GM18858 (cell line): ENCODE data around the gene CHD9NB.
"Not testable (repeated sequence)": the region's sequence is repeated elsewhere in the genome, so short reads cannot be mapped to it uniquely, and the experiment has no call there.

Experiments used
- ATAC-seq: cut with Tn5 transposase; IDR thresholded peaks from one replicate; pipeline ENCODE4 v1.9.1; 2021; ENCODE audit not compliant: unreplicated experiment

The CHD9NB gene

DNA sequence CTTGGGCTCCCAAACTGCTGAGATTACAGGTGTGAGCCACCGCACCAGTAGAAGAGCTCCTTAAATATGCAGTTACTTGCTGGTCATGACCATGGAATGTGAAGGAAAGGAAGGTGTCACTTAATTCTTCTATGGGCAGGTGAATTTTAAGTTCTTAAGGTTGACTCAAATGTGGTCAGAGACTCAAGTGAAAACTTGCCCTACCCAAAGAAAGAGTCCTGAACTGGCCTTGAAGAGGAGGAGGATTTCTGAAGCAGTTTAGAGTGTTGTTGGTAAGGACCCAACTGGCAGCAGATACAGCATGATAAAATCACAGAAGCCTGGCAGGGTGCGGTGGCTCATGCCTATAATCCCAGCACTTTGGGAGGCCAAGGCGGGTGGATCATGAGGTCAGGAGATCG is 31.4 kb upstream of the CHD9NB start:
- no peak for ATAC-seq

DNA sequence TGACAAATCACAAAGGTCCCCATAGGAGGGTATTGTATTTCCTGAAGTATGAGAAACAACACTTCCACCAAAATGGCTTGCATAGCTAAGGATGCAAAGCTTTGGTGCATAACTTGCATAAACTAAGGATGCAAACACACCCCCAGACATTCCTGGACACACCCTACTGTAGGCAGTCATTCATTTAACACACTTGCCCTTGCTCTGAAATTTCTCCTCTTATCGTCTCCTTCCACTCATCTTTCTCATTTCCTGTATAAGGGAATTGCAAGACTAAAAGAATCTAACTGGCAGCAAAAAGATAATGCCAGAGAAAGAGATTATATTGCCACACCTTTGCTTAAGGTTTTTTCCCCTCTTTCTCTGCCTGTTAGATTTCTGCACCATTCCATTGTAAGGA is 30.4 kb upstream of the CHD9NB start:
- no peak for ATAC-seq

DNA sequence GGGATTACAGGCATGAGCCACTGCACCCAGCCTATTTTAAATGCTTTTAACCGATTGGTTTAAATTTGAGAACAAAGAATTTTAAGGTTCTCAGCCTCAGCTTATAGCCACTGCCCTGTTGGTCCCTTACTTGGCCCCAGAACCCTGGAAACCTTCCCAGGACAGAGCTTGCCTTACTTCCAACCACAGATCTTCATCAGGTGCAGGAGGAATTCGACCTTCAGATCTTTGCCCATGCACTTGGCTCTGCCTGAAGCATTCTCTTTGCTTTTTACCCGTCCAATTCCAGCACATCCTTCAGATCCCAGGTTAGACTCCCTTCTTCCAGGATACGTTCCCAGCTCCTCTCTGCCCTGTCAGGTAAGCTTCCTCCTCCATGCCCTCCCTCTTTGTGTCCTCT is 29.8 kb upstream of the CHD9NB start:
- no peak for ATAC-seq

DNA sequence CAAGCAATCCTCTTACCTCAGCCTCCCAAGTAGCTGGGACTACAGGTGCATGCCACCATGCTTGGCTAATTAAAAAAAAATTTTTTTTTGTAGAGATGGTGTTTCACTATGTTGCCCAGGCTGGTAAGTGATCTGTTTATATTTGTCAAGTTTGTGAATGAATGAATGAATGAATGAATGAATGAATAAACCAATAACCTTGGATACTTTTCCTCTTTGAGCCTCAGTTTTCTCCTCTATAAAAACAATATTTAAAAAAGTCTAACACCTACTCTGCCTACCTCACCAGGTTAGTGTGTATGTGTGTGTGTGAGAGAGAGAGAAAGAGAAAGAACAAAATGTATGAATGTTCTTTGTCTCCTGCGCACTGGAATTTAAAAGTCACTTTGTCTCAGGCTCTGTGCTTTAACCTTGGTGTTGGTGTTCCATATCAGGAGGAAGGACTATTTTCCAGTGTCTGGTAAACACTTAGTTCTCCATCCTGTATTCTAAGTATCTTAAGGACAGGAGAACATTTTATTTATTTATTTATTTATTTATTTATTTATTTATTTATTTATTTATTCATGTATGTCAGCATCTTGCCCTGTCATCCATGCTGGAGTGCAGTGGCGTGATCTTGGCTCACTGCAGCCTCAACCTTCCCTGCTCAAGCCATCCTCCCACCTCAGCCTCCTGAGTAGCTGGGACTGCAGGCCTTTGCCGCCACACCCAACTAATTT is 29.1 kb upstream of the CHD9NB start:
- no peak for ATAC-seq

DNA sequence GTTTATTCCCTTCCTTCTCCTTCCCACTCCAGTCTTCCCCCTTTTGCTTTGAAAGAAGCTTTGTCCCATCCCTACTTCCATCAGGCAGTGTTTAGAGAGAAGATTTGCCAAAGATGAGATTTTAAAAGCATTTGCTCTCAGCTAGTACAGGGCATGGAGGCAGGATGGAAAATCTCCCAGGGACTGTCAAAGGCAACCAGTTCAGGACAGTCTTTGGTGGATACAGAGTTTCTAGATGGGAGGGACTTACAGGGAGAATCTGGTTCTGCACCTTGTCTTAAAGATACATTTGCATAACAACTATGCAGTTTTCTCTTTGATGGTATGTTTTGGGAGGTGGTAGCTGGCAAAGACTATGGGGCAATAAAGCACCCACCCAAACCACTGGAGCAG is 28.3 kb upstream of the CHD9NB start:
- no peak for ATAC-seq

DNA sequence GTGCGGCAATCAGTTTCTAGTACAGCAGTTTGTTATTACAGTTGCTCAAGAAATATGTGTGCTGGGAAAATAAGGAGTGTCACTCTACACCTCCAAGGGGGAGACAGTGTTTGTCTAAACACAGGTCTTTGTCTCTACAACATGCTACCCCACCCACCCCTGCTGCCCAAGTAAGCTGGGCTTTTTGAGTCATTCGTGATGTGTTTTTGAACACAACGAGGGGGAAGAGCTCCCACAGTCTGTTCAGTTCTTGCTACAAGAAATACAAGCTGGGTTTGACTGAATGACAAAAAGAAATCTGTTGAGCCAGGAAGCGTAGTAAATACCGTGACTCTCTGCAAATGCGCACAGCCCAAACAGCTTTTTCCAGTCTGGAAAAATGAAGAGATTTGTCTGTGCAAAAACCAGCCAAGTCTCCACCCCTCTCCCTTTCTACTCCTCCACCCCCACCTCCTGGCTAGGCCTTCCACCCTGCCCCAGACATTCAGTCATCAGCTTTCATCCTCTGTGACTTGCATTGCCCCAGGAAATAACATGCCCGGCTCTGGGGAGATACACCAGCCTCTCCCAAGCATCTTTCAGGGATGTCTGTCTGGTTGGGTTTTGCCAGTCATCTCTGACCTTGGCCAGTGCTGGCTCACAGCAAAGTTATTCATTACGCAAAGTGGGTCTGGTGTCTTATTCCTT is 27.8 kb upstream of the CHD9NB start:
- no peak for ATAC-seq

DNA sequence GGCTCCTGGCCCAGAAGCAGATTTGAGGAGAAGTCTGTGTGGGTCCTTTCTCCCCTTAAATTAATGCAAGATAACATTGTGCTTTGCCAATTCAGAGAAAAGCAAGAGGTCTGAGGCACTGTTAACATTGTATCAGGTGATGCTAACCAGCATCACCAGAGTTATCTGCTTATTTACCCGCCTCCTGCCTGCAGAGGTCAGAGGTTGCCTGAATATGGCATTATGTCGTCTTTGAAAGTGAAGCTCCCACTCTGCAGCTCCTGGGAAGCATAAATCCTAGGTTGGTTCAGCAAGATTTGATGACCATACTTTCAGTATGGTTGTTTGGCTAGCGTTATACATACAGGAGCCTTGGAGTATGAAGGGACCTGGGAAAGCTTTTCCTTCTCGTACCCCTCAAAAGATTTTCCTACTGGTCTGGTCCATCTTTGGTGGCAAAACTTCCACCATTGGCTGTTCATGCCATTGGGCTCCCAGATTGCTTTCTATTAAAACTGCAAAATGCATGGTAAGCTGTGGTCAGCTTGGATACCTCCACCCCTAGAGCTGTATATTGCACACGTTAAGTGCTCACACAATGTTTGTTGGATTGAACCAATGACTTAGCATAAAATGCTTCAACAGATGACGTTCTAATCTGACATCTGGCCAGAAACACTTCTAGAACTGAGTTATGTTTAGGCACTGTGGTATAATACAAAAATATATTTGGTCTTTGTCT is 26.2 kb upstream of the CHD9NB start:
- ATAC-seq = no peak

DNA sequence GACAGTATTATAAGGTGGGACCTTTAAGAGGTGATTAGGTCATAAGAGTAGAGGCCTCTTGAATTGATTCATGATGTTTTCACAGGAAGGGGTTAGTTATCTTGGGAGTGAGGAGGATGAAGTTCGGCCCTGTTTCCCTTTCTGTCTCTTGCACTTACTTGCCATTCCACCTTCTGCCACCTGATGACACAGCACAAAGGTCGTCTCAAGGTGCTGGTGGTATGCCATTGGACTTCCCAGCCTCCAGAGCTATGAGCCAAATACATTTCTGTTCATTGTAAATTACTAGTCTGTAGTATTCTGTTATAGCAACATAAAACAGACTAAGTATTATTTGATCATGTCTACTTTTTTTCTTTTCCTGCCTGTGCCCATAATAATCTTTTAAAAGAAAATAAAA is 25.6 kb upstream of the CHD9NB start:
- ATAC-seq = no peak

DNA sequence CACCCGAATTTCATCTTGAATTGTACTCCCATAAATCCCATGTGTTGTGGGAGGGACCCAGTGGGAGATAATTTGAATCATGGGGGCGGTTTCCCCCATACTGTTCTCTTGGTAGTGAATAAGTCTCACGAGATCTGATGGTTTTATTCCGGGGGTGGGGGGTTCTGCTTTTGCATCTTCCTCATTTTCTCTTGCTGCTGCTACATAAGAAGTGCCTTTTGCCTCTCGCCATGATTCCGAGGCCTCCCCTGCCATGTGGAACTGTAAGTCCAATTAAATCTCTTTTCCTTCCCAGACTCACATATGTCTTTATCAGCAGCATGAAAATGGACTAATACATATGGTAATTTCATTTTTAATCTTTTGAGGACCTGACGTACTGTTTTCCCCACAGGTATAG is 22.8 kb upstream of the CHD9NB start:
- ATAC-seq = not testable (repeated sequence)

DNA sequence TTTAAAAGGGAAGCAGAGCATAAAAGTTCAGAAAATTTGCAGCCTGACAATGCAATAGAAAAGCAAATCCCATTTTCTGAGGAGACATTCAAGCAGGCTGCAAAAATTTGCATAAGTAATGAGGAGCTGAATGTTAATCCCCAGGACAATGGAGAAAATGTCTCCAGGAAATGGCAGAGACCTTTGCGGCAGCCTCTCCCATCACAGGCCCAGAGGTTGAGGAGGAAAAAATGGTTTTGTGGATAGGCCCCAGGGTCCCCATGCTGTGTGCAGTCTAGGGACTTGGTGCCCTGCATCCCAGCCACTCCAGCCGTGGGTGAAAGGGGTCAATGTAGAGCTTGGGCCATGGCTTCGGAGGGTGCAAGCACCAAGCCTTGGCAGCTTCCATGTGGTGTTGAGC is 21.6 kb upstream of the CHD9NB start:
- not testable (repeated sequence) for ATAC-seq

DNA sequence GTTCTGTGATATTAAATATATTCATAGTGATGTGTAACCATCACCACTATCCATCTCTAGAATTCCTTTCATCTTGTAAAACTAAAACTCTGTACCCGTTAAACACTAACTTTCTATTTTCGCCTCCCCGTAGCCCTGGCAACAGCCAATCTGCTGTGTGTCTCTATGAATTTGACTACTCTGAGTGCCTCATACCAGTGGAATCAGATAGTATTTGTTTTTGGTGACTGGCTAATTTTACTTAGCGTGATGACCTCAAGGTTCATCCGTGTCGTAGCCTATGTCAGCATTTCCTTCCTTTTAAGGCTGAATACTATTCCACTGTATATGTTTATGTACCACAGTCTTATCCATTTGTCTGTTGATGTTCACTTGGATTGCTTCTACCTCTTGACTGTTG is 20.3 kb upstream of the CHD9NB start:
- no peak for ATAC-seq

DNA sequence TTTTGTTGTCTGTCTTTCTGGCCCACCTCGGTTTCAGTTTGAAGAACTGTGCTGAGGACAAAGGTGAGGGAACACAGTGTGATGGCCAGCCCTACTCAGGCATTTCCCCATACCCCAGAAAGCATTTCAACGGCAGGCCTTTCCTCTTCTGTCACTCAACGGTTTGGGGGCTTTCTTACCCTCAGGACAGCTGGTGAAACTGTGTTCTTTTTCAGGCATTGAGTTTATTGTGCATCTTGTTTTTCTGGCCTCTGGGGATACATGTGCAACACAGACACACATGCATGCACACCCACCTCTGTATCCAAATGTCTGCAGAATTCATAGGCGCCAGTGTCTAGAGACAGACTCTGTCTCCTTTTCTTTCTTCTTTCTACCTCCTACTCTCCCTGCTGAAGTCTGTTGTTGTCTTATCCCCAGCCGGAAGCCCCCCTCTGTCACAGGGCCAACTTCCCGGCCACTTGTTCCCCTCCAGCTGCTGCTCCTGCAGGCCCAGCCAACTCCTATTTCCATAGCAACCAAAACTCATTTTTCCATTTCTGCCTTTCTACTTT is 19.1 kb upstream of the CHD9NB start:
- ATAC-seq = peak; percentile 42

DNA sequence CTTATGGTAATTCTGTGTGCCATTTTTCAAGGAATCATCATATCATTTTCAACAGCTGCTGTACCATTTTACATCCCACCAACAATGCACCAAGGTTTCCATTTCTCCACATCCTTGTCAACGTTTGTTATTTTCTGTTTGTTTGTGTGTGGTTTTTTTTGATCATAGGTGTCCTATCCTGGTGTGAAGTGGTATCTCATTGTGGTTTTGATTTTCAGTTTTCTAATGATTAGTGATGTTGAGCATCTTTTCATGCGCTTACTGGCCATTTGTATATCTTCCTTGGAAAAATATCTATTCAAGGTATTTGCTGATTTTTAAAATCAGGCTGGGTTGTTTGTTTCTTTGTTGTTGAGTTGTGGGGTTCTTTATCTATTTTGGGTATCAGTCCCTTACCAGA is 17.1 kb upstream of the CHD9NB start:
- ATAC-seq = no peak

DNA sequence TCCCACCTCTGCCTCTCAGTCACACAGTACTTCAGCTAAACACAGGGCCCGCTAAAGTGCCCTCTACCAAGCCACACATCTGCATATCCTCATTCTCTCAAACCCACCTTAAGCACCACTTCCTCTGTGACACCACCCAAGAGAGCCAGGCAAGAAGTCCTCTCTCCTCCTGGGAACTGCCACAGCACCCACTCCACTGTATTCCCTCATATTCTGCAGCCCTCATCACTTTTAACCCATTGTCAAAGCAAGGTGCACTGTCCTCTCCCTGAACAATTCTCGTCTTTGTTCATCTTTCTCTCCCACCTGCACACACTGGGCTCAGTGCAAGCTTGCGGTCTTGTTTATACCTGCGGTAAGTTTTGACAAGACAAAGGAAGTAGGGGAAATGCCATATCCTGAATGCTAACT is 15.7 kb upstream of the CHD9NB start:
- peak; percentile 43 for ATAC-seq

DNA sequence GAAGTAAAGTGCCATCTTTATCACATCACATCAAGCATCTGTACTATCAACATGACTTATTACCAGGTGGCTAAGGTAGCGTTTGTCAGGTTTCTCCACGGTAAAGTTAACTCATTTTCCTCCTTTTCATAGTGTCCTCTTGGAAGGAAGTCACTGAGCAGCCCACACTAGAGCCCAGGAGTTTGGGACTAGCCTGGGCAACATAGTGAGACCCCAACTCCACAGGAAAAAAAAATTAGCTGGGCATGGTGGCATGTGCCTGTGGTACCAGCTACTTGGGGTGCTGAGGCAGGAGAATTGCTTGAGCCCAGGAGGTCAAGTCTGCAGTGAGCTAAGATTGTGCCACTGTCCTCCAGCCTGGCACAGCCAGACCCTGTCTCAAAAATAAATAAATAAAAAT is 15.0 kb upstream of the CHD9NB start:
- no peak for ATAC-seq

DNA sequence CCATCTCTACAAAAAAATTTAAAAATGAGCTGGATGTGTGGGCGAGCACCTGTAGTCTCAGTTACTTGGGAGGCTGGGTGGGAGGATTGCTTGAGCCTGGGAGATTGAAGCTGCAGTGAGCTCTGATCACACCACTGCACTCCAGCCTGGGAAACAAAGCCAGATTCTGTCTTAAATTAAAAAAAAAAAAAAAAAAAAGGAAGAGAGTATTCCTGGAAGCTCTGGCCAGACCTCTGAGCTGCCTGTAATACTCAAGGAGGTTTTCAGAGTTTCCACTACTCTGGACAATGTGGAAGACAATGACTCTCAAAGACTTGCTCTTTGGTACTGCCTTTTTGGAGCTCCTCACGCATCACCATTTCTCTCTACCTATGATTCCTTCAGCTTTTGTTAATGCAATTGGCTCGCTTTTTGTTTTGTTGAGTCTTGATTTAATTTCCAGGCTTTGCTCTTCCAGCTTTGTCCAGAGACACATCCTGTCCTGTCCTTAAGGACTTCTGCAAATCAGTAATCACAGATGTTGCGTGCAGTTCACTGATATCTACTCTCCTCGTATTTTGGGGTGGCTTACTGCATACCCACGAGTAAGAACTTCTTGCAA is 12.9 kb upstream of the CHD9NB start:
- no peak for ATAC-seq

DNA sequence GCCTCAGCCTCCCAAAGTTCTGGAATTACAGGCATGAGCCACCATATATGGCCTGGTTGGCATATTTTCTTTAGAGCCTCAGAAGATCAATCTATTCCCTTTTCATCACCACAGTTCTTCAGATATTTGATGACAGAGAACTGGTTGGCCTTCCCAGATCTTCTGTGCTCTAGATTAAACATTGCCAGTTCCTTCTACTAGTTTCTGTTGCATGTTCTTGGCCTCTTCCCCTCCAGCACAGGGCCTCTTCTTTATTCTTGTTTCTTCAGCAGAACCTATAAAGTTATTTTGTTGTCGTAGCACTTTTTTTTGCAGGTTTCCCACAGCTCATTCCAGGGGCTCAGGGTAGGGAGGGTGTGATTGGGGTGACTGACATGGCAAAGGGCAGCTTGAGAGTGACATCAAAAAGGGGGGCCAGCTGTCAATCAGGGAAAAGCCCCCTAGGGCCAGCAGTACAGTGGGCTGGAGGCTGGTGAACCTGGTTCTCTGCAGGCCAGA is 11.4 kb upstream of the CHD9NB start:
- no peak for ATAC-seq

DNA sequence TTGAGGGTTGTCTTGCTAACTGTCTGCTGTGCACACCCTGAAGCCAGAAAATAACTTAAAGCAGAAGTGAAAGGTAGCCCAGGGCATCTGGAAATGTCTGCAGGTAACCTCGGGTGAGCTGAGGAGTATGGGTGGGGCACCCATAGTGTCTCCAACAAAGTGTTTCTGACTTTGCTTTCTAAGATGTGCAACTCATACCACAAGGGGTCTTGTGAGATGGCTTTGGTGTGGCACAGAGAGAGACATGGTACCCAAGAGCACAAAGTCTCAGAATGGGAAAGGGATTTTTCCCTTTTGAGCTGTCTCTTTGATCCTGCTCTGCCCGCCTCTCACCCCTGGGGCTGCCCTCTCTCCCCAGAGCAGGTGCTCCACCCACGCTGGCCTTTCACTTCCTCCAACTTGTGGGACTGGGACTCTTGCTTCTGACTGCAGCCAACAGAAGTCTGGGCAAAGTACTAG is 9.0 kb upstream of the CHD9NB start:
- ATAC-seq = peak; percentile 79

DNA sequence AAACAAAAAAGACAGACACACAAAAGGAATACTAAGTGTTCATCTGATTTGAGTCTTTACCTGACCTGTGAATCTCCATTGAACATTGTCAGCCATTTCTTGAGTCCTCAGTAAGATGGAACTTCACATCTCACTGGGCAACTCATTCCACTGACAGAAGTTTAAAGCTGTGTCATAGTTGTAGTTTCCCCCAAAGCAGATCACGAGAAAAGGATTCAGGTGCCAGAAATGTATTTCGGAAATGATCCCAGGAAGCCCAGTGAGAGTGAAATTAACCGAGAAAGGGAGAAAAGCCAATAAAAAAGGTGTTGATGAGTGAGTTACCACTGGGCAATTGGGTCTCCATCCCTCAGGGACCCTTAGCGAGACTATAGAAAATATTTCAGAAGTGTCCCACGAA is 8.6 kb upstream of the CHD9NB start:
- peak; percentile 9 for ATAC-seq

DNA sequence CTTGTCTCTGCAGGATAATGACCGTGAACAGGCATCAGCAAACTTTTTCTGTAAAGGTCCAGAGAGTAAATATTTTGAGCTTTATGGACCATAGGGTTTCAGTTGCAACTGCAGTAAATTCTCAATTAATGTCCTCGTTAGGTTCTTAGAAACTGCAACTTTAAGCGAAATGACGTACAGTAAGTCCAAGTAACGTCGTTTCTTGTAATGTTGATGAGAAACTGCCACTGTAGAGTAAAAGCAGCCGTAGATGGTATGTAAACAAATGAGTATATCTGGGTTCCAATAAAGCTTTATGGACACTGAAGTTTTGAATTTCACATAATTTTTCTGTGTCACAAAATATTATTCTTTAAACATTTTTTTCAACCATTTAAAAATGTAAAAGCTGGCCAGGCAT is 7.0 kb upstream of the CHD9NB start:
- ATAC-seq = no peak

DNA sequence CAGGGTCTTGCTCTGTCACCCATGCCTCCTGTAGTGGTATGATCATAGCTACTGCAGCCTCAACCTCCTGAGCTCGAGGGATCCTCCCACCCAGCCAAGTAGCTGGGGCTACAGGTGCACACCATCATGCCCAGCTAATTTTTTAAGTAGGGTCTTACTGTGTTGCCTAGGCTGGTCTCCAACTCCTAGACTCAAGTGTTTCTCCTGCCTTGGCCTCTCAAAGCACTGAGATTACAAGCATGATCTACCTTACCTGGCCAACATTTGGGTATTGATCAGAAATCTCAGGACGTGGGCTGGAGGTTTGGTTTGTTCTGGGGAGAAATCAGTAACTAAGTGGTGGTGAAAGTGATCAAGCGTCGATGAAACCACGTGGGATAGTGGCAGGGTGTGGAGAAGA is 6.2 kb upstream of the CHD9NB start:
- ATAC-seq = no peak
